Neural cell (in vitro differentiated cells): ENCODE data around the gene PAH. TPM values are rescaled to one million over a fixed set of nuclear protein-coding genes. Genes with fewer than 3 reads are reported as not detected.

Experiments
- H2AFZ ChIP-seq: fragments of 200-600, 300-800 bp; sonication (generic), shearing (Covaris generic); 2 replicates; pipeline ENCODE4 v1.6.0; 2014; ENCODE audit warnings: low read depth, mild to moderate bottlenecking, antibody characterized with exemption, low read length, moderate library complexity
- H3F3A ChIP-seq: fragments of 200-600 bp; shearing (Covaris generic); 2 replicates; pipeline ENCODE4 v1.6.1; 2016; ENCODE audit warnings: mild to moderate bottlenecking, moderate library complexity, mixed read lengths, antibody characterized with exemption, low read length; ENCODE audit not compliant: insufficient read depth, poor library complexity, severe bottlenecking
- H3K27ac ChIP-seq: fragments of 200-600, 300-800 bp; sonication (generic), shearing (Covaris generic); 2 replicates; pipeline ENCODE4 v1.5.1; 2014; ENCODE audit warnings: mild to moderate bottlenecking, low read length, moderate library complexity
- H3K27me3 ChIP-seq: fragments of 300-800, 200-600 bp; sonication (generic), shearing (Covaris generic); 2 replicates; pipeline ENCODE4 v1.6.0; 2014; ENCODE audit warnings: mild to moderate bottlenecking, low read depth, low read length, moderate library complexity; ENCODE audit not compliant: insufficient read depth
- H3K36me3 ChIP-seq: fragments of 300-800, 200-600 bp; sonication (generic), shearing (Covaris generic); 2 replicates; pipeline ENCODE4 v1.5.1; 2014; ENCODE audit warnings: mild to moderate bottlenecking, antibody characterized with exemption, low read length, moderate library complexity; ENCODE audit not compliant: insufficient read depth
- H3K4me2 ChIP-seq: fragments of 300-800, 200-600 bp; sonication (generic), shearing (Covaris generic); 2 replicates; pipeline ENCODE4 v1.6.0; 2014; ENCODE audit warnings: mild to moderate bottlenecking, low read length
- H3K4me3 ChIP-seq: fragments of 300-800, 200-600 bp; sonication (generic), shearing (Covaris generic); 2 replicates; pipeline ENCODE4 v1.5.1; 2014; ENCODE audit warnings: mild to moderate bottlenecking, low read length, moderate library complexity
- H3K79me2 ChIP-seq: fragments of 200-600 bp; shearing (Covaris generic); replicated peaks from 2 replicates; pipeline ENCODE4 v1.6.0; 2014; ENCODE audit warnings: mild to moderate bottlenecking, low read length, moderate library complexity; ENCODE audit not compliant: insufficient read depth
- H3K9ac ChIP-seq: fragments of 300-800, 200-600 bp; sonication (generic), shearing (Covaris generic); 2 replicates; pipeline ENCODE4 v1.6.1; 2016; ENCODE audit warnings: mild to moderate bottlenecking, low read length, mixed read lengths
- H3K9me2 ChIP-seq: fragments of 200-600 bp; shearing (Covaris generic); 2 replicates; pipeline ENCODE4 v1.6.1; 2016; ENCODE audit warnings: mild to moderate bottlenecking, low read length, mixed read lengths; ENCODE audit not compliant: insufficient read depth
- H3K9me3 ChIP-seq: fragments of 200-600, 300-800 bp; sonication (generic), shearing (Covaris generic); 2 replicates; pipeline ENCODE4 v1.6.1; 2016; ENCODE audit warnings: mild to moderate bottlenecking, mixed run types, low read length, moderate library complexity, mixed read lengths
- H4K20me1 ChIP-seq: fragments of 200-600 bp; shearing (Covaris generic); 2 replicates; pipeline ENCODE4 v1.6.1; 2016; ENCODE audit warnings: mild to moderate bottlenecking, mixed run types; ENCODE audit not compliant: insufficient read depth
- CTCF ChIP-seq: fragments of 450-650 bp; IDR thresholded peaks from 2 replicates; pipeline ENCODE4 v1.5.1; 2014; ENCODE audit warnings: antibody characterized with exemption, mild to moderate bottlenecking, moderate library complexity; ENCODE audit not compliant: poor library complexity, severe bottlenecking
- EP300 ChIP-seq: fragments of 450-650 bp; conservative IDR thresholded peaks from 2 replicates; pipeline ENCODE4 v1.6.1; 2014; ENCODE audit warnings: antibody characterized with exemption, mild to moderate bottlenecking, moderate library complexity; ENCODE audit not compliant: poor library complexity, severe bottlenecking
- EZH2 ChIP-seq: fragments of 200-600, 300-800 bp; shearing (Covaris generic), sonication (generic); IDR thresholded peaks from 2 replicates; pipeline ENCODE4 v1.6.1; 2014; ENCODE audit warnings: antibody characterized with exemption, low read length, borderline replicate concordance, mild to moderate bottlenecking; ENCODE audit not compliant: insufficient read depth, poor library complexity, severe bottlenecking
- MXI1 ChIP-seq: fragments of 450-650 bp; conservative IDR thresholded peaks from 2 replicates; pipeline ENCODE4 v1.6.1; 2014; ENCODE audit warnings: antibody characterized with exemption, mild to moderate bottlenecking; ENCODE audit not compliant: poor library complexity, severe bottlenecking
- POLR2AphosphoS5 ChIP-seq: IDR thresholded peaks from 2 replicates; pipeline ENCODE4 v1.6.1; 2012
- RAD21 ChIP-seq: fragments of 450-650 bp; conservative IDR thresholded peaks from 2 replicates; pipeline ENCODE4 v1.6.1; 2014; ENCODE audit warnings: antibody characterized with exemption, mild to moderate bottlenecking, moderate library complexity
- REST ChIP-seq: IDR thresholded peaks from 2 replicates; pipeline ENCODE4 v1.6.1; 2012; ENCODE audit warnings: borderline replicate concordance
- SMC3 ChIP-seq: fragments of 450-650 bp; conservative IDR thresholded peaks from 2 replicates; pipeline ENCODE4 v1.6.1; 2014; ENCODE audit warnings: antibody characterized with exemption, mild to moderate bottlenecking, moderate library complexity; ENCODE audit not compliant: poor library complexity
- TAF1 ChIP-seq: IDR thresholded peaks from 2 replicates; pipeline ENCODE4 v1.6.1; 2012; ENCODE audit warnings: low read depth
- polyA plus RNA-seq: library from polyadenylated mRNA; depleted of rRNA; stranded (reverse); fragments of >200 nt; gene quantifications from 2 replicates; pipeline ENCODE4 v1.2.3, GENCODE V29; 2014

The PAH gene
- polyA plus RNA-seq, 1 donor from 2014 or later, result not detected

GRCh38 chr12:102958830-102959176 lies 41.8 kb upstream of the PAH start:
- peak overlapping the region; percentile 90 for H3K4me3 ChIP-seq
- H2AFZ ChIP-seq, result no peak overlapping the region
- peak overlapping the region; percentile 62 for H3K9ac ChIP-seq
- no peaks in the 10 kb centered on the region for H3K9me3 ChIP-seq
- H3K79me2 ChIP-seq, result peaks cover 20% of the 10 kb centered on the region
- no peaks in the 10 kb centered on the region for H3K36me3 ChIP-seq
- TF ChIP-seq SMC3 (no peak), REST (no peak), POLR2AphosphoS5 (no peak), EZH2 (no peak), RAD21 (no peak), TAF1 (no peak), MXI1 (no peak), CTCF (no peak), EP300 (no peak)
- H4K20me1 ChIP-seq, result no peaks in the 10 kb centered on the region
- peak overlapping the region; percentile 15 for H3K4me2 ChIP-seq
- peaks cover 39% of the 10 kb centered on the region for H3K27me3 ChIP-seq
- no peaks in the 10 kb centered on the region for H3K9me2 ChIP-seq
- peaks cover 13% of the 10 kb centered on the region for H3F3A ChIP-seq
- H3K27ac ChIP-seq, result no peak overlapping the region

GRCh38 chr12:102958073-102958829 lies 41.2 kb upstream of the PAH start:
- peak; percentile 45 for TF ChIP-seq POLR2AphosphoS5
- TF ChIP-seq SMC3, result peak; percentile 31
- TF ChIP-seq EZH2, result no peak
- peak; percentile 56 for TF ChIP-seq MXI1
- TF ChIP-seq RAD21, result peak; percentile 28
- H3K79me2 ChIP-seq, result peaks cover 20% of the 10 kb centered on the region
- no peak overlapping the region for H3K27ac ChIP-seq
- H2AFZ ChIP-seq, result no peak overlapping the region
- no peaks in the 10 kb centered on the region for H3K9me2 ChIP-seq
- H3K4me3 ChIP-seq, result peak overlapping the region; percentile 90
- H3K4me2 ChIP-seq, result peak overlapping the region; percentile 77
- peak overlapping the region; percentile 62 for H3K9ac ChIP-seq
- peaks cover 44% of the 10 kb centered on the region for H3K27me3 ChIP-seq
- no peaks in the 10 kb centered on the region for H3K36me3 ChIP-seq
- H3F3A ChIP-seq, result peaks cover 13% of the 10 kb centered on the region
- no peaks in the 10 kb centered on the region for H4K20me1 ChIP-seq
- H3K9me3 ChIP-seq, result no peaks in the 10 kb centered on the region
